HG03039 (cell line): ENCODE results near the gene COIL.
A peak's percentile ranks its signal among the peaks of the same experiment; 100 is the strongest.
"Not testable (repeated sequence)": the region's sequence is repeated elsewhere in the genome, so short reads cannot be mapped to it uniquely, and the experiment has no call there.

Source experiments
- ATAC-seq: cut with Tn5 transposase; IDR thresholded peaks from one replicate; pipeline ENCODE4 v1.9.1; 2021; ENCODE audit warnings: mild to moderate bottlenecking, moderate library complexity; ENCODE audit not compliant: unreplicated experiment

COIL gene

DNA sequence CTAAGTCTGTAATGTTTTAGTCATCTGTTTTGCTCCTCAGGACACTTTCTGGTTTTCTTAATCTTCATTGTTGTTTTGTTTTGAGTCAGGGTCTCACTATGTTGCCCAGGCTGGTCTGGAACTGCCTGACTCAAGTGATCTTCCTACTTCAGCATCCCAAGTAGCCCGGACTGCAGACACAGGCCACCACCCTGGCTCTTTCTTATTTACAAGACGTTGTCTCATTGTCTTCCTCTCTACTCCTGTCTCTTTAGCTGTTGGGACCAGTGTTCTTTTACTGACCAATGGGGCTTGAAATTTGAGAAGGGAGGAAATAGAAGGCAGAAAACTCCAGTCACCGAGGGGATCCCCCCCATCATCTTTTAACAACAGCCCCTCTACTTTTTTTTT is 18.2 kb upstream of the COIL start:
- no peak for ATAC-seq

DNA sequence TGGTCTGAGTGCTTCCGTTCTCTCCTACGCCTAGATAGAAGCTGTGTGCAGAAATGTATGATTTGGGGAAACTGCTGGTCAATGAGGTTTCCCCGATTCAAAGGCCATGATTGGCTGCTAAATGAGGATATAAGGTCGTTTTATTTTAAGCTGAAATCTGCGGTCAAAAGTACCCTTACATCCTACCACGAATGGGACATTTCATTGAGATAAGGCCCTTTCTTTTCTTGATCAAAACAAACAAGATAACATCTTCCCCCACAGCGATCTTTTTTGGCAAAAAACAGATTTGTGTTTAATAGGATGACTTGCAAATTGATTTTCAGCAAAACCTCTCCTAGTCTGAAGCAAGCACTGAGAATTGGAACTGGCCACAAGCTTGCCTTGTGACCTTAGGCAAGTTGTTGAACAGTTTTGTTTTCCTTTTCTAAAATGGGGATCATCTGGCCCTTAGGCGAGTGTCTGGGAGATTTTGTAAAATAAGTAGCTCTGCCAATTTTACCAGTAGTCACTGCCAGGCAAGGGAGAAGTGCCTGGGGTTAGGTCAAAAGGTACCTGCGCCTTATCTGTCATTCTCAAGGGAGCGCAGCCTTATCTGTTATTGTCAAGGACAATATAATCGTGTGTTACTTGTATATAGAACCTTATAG is 17.7 kb upstream of the COIL start:
- no peak for ATAC-seq

DNA sequence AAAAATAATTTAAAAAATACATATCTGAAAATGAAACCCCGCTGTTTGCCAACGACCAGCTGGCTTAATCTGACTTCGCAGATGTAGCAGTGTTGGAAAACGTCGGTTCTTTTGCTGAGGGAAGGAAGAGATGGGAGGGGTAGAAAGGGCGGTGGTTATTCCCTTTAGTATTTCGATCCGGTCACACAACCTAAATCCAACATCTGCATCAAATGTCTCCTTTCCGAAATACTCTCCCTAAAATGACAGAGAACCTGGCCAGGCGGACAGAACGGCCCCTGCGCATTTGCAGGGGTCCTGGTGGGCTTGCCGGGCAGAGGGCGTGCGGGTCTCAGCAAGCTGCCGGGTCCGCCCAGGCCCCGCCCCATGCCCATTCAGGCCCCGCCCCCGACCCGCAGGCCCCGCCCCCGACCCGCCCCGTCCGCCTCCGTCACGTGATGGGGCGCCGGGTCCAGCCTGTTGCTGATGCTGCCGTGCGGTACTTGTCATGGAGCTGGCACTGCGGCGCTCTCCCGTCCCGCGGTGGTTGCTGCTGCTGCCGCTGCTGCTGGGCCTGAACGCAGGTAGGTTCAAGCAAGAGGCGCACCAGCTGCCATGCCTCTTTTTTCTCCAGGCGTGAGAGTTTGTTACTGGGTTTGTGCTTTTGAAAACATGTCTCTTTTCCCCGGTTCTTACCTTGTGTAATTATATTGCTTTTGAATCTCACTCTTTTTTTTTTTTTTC is 17.0 kb upstream of the COIL start, which contains the start of gene SCPEP1:
Gene SCPEP1 (plus strand): TSS at position 459 of the 723 bp plus-strand sequence. CDS start 29 bp downstream, at position 488.
- peak; percentile 51 for ATAC-seq

DNA sequence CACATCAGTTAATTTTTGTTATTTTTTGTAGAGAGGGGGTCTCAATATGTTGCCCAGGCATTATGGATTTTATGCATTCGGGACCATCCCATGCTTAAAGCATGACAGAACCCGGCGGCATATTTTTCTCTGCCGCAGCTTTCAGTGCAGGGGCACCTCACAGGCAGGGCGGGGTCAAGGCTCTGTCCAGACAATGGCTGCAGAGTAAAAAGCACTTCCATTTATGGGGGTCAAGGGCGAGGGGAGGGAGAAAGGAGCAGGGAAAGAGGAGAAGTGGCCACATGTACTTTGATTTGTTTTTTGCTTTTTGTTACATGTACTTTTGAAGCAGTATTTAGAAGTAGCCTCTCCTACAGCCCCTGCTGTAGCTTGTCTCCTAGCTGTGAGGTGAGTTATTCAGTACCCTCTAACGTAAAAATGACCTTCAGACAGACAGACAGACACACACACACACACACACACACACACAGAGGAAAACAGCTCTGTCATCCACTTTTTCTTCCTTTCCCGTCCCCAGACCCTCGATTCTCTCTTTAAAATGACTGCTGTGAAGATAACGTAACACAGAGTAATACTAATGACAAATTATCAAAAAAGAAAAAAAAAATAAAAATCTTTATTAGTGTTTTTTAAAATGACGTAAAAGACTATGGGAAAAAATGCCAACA is 16.2 kb upstream of the COIL start:
- ATAC-seq = no peak

DNA sequence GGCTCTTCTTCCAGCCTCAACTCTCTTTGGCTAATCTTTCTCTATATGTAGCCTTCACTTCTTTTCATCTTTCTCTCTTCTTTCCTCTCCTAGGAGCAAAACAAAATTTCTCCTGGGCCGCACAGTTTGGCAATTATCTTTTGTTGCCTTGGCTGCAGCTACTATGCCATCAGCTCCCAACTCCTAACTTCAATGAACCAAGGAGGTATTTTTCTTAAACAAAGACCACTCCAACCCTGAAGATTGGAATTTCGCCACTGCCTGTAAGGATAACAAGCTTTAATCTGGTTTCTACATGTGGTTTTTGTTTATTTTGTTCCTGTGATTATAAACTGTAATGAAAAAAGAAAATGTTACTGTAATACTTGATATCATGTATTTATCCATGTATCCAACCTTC is 14.8 kb upstream of the COIL start:
- no peak for ATAC-seq

DNA sequence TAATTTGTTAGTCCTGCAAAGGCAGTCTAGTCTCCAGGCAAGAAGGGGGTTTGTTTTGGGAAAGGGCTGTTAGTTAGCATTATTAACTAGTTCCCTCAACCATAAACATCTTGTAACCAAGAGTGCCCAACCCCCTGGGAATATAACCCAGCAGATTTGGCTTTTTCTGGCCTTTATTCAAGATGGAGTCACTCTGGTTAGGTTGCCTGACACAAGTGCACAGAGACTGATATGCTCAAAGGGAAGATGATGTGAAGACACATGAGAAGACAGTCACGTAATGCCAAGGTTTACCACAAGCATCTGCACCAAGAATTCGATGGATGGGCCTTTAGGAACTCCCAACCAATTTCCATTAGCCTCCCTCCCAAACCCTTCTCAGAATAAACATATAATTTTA is 13.2 kb upstream of the COIL start:
- no peak for ATAC-seq

DNA sequence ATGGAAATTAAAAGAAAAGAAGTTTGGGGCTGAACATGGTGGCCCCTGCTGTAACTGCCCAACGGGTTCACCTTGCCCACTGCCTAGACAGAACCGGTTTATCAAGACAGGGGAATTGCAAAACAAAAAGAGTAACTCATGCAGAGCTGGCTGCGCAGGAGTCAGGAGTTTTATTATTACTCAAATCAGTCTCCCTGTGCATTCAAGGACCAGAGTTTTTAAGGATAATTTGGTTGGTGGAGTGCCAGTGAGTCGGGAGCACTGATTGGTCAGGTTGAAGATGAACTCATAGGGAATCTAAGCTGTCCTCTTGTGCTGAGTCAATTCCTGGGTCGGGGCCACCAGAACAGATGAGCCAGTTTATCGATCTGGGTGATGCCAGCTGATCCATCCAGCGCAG is 12.7 kb upstream of the COIL start:
- ATAC-seq = no peak

DNA sequence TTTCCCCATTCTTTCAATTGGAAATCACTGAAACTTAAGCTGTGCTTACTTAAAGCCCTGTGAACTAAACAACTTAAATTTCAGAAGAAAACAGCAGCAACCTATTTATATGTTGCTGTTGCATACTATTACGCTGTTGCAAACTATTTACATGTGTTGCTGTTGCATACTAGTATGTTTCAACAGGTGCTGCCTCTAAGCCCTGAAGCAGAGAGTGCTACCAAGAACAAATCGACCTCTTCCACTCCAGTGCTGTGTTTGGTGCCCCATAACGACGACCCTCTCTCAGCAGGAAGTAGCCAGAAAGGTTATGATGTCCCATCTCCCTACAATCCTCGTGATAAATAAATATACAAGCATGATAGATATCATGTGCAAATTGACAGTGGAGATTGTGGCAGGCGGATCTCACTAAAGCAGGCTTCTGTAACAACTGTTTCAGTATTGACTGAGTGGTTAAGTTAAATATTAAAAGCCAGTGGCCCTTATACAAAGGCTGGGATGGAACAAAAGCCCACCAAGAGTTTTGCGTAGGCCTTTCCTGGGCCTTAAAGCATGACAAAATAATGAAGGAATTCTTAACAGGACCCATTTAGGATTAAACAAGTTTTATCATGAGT is 11.4 kb upstream of the COIL start:
- ATAC-seq = no peak

DNA sequence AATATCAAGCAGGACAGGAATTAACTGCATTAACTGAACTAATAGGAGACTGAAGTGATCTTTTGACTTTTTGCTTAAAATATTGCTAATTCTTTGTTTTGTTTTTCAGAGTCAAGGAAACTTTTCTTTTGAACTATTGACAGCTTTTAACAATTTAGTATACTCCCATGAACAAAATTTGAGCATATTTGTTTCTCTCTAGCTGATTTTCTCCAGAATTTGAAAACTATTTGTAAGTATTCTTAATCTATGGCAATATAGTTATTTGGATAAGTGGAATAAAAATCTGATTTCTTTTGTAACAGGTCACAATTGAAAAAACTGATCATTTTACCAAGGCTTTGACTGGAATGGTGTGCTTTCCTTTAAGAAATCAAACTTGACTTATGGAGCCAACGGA is 10.1 kb upstream of the COIL start:
- ATAC-seq = no peak

DNA sequence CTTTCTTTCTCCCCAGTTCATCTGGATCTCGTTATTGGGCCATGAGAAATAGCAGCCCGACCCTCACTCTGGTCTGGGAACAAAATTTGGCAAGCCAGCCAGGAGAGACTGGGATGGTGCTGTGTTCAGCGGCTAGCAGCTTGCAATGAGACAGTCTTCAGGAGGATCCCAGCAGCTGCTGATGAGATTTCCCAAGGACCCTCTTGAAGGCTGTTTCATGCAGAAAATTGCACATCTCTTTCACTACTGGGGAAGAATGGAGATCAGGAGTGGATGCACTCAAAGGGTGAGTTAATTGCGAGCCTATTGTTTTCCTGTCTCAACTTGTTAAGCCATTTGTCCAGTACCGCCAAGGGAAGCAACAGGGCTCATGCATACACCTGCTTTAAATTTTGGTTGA is 5.5 kb upstream of the COIL start:
- ATAC-seq = no peak

DNA sequence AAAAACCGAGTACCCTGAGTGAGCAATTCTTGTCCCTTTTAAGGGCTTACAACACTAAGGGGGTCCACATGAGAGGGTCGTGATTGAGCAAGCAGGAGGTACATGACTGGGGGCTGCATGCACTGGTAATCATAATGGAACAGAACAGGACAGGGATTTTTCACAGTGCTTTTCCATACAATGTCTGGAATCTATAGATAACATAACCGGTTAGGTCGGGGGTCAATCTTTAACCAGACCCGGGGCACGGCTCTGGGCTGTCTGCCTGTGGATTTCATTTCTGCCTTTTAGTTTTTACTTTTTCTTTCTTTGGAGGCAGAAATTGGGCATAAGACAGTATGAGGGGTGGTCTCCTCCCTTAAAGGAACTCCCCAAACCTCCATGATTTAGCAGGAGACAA is 4.8 kb upstream of the COIL start:
- ATAC-seq = not testable (repeated sequence)

DNA sequence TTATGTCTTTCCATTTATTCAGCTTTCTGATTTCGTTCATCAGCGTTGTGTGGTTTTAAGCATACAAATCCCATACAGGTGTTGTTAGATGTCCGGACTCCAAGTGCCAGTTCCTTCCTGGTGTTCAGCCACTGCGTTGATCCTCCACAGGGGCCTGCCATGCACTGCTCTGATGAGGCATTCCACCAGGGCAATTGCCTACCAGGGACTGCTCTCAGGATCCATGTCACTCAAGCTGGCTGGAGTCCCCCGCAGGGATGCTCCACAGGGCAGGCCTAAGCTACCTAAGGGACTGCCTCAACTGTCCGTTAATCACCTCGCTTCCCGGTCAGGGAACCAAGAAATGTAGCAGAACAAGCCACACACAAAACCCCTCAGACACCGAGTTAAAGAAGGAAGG is 4.4 kb upstream of the COIL start:
- ATAC-seq = not testable (repeated sequence)

DNA sequence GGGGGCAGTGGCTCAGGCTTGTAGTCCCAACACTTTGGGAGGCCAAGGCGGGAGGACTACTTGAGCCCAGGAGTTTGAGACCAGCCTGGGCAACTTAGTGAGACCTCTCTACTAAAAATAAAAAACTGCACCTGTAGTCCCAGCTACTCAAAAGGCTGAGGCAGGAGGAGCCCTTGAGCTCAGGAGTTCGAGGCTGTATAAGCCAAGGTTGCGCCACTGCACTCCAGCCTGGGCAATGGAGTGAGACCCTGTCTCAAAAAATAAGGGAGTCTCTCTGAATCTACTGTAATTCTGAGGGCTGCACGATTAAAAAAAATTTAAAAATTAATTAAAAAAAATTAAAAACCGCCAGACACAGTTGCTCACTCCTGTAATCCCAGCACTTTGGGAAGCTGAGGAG is 3.9 kb downstream of the COIL start:
- no peak for ATAC-seq

DNA sequence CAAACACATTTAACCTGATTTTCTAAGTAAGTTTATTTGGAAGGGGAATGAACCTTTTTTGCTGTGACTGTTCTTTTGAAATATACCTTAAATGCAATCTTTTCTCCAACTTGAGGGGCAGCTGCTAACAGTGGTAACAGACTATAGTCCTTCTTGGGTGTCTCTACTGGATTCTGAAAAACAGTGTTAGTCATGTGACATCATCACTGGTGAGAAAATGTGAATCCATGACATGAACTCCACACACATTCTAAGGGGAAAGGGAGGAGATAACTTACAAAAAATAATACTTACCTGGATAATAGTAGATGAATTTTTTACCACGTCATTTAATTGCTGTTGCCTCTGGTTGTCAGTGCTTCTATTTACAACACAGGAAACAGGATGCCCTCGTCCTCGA is 11.3 kb downstream of the COIL start:
- ATAC-seq = no peak

DNA sequence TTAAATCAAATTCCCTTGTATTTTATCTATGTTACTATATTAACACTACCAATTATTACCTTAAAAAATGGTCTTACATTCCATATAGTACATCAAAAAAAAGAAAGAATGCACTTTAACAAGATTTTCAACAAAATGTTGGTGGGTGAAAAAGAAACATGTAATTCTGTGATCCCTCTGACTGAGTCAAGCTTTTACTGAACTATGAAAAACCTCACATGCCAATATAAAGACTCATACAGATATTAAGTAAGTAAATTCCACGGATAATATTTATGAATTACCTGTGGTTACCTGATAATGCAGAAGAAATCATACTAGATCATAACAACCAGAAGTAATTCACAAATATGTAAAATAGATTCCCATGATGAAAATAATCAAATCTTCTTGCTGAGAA is 12.4 kb downstream of the COIL start:
- ATAC-seq = no peak

DNA sequence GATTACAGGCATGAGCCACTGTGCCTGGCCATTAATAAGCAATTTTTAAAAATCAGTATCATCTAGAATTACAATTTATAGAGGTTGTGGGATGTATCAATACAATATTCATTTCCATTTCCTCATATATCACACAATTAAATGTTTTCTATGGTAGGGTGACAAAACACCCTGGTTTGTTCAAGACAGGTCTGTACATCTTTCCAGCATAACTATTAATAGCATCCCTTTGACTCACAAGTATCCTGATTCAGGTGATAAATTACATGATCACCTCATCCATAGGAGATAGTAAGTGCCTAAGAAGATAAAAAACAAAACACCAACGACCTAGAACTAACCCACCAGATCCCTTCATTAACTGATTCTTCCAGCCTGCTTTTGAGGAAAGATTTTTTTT is 13.1 kb downstream of the COIL start:
- ATAC-seq = no peak

DNA sequence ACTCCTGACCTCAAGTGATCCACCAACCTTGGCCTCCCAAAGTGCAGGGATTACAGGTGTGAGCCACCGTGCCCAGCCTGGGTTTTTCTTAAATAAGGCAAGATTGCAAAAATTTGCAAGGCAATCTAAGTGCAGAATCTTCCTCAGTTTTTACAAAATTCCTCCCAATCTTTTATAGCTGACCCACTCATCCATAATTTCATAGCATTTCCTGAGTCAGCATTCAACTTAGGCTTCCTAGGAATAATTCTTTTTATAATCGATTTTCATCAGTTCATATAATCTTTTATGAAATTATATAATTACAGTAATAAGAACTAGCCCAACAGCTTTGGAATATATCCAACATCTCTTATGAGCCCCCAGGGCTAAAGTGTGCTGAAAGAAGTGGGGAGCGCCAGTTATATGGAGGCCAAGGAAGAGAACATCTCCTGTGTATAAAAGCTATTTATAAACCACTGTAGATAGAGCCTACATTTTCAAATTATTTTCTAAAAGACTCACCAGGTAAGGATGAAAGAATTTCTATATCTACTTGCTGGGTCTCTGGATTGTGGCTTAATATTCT is 14.8 kb downstream of the COIL start:
- no peak for ATAC-seq

DNA sequence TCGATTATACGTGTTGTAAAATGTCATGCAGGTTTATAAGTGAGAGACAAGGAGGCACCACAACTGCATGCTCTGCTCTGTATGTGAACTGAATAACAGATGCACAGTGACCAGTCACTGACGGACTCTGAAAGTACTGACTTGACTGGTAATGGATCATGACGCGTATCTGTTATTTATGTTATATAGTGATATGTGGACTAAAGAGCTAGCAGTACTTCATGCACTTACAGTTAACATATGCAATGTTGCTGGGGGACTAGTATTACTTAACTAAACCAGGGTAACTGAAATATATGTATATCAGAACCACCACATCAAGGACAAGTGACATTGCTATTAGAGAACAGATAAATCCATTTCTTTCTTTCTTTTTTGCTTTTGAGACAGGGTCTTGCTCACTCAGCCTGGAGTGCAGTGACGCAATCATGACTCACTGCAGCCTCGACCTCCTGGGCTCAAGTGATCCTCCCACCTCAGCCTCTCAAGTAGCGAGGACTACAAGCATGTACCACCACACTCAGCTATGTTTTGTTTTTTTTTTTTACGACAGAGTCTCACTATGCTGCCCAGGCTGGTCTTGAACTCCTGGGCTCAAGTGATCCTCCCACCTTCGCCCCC is 17.2 kb downstream of the COIL start:
- no peak for ATAC-seq

DNA sequence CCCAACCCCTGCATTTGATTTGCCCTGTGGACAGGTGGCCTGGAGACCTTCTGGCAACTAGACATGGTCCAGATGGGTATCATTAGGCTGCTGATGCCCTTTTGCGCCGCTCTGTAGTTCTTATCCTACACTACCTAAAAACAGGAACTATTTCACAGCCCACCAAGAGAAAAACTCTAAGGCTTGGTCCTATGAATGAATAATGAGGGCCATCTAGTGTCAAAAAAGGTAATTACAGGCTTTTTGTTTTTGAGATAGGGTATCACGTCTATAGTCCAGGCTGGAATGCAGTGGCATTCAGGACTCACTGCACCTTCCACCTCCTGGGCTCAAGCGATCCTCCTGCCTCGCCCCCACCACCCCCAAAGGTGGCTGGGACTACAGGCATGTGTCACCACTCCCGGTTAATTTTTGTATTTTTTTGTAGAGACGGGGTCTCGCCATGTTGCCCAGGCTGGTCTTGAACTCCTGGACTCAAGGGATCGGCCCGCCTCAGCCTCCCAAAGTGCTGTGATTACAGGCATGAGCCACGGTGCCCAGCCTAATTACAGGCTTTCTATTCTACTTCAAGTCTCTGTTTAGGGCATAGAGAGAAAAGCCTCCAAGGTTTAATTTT is 20.9 kb downstream of the COIL start:
- no peak for ATAC-seq

DNA sequence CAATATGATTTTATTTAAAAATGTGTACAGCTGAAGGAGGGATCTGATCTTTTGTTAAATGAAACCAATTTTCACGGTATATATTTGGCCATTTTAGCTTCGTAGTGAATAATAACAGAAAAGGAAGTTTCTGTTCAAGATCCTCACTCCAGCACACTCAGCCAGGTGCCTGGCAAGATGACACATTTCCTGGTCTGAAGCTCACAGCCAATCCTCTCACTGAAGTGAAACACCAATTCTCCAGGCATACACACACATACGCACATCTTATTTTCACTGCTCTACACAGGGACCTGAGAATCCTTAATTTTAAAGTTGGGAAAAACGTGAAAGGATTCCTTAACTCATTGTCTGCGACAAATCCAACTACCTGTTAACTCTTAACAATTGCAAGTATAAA is 22.6 kb downstream of the COIL start:
- ATAC-seq = not testable (repeated sequence)

DNA sequence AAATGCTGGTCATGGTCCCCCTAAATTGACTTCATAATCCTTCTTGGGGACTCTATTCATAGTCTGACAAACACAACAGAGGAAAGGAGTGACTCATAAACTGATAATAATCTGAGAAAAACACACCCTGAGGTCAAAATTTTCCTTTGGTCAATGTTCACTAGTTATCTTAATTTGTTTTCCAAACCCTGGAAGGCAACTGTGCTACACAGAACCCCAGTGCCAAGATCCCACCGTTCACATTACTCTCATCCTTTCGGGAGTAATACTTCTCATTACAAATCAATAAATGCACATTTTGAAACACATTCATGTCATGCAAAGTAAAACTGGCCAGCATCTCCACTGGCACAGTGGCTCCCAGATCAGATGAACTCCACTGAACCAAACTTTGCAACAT is 23.2 kb downstream of the COIL start:
- no peak for ATAC-seq
